Measurements from ENCODE around the gene ERMP1.

- TF ChIP-seq TBP (IDR thresholded peaks at IDR 0.05; ENCODE audit: low read depth, low read length) (no peak), ATF2 (IDR thresholded peaks at IDR 0.05; ENCODE audit: low read length) (no peak), CTCF (IDR thresholded peaks at IDR 0.05; ENCODE audit: control extremely low read depth in 1 of 3, insufficient read depth in 1 of 3, low read depth in 1 of 3, low read length in 3 of 3) (no peak), TAF7 (optimal IDR thresholded peaks at IDR 0.05; ENCODE audit: borderline replicate concordance, low read depth, low read length) (no peak), POLR2A (IDR thresholded peaks at IDR 0.05; ENCODE audit: control extremely low read depth in 1 of 2, low read depth in 2 of 2, low read length in 2 of 2) (no peak)
Observed at GRCh38 chr9:5762421-5762820, 70.5 kb downstream of the ERMP1 start.

Measured in H1 (cell line).